Epithelial cell of umbilical artery (primary cell): ENCODE results near the gene LELP1. TPM values are rescaled to one million over a fixed set of nuclear protein-coding genes. Genes with fewer than 3 reads are reported as not detected.

ENCODE experiments used
- total RNA-seq: library from RNA; depleted of rRNA; stranded (reverse); fragments of >200 nt; gene quantifications from 2 replicates; pipeline ENCODE4 v1.2.3, GENCODE V29; 2014

The LELP1 gene
- total RNA-seq: not detected in 2 replicates

GRCh38 chr1:153203130-153203529, at the start of gene LELP1:
Gene LELP1 (plus strand): TSS chr1:153203430. CDS start chr1:153204708, 1,278 bp downstream.

GRCh38 chr1:153217212-153217611, 14.0 kb downstream of the LELP1 start, which contains the start of gene PRR9:
Gene PRR9 (plus strand): TSS chr1:153217584. CDS start chr1:153218145, 561 bp downstream.

Other genes starting within 250 kb of the LELP1 start
- gene SPRR4, start 232.8 kb upstream of the LELP1 start, total RNA-seq: not detected in 2 replicates
- not detected in 2 replicates for gene SPRR1A, start 219.3 kb upstream of the LELP1 start, total RNA-seq
- not detected in 2 replicates for gene SPRR3, start 201.7 kb upstream of the LELP1 start, total RNA-seq
- gene SPRR1B, start 172.2 kb upstream of the LELP1 start, total RNA-seq: not detected in 2 replicates
- not detected in 2 replicates for gene SPRR2D, start 162.3 kb upstream of the LELP1 start, total RNA-seq
- not detected in 2 replicates for gene SPRR2A, start 145.9 kb upstream of the LELP1 start, total RNA-seq
- not detected in 2 replicates for gene SPRR2B, start 131.8 kb upstream of the LELP1 start, total RNA-seq
- not detected in 2 replicates for gene SPRR2E, start 108.9 kb upstream of the LELP1 start, total RNA-seq
- not detected in 2 replicates for gene SPRR2F, start 89.9 kb upstream of the LELP1 start, total RNA-seq
- not detected in 2 replicates for gene SPRR2G, start 52.5 kb upstream of the LELP1 start, total RNA-seq
- gene PRR9, start 14.2 kb downstream of the LELP1 start, total RNA-seq: not detected in 2 replicates
- gene LORICRIN, start 56.3 kb downstream of the LELP1 start, total RNA-seq: not detected in 2 replicates
- not detected in 2 replicates for gene PGLYRP3, start 109.5 kb downstream of the LELP1 start, total RNA-seq
- not detected in 2 replicates for gene PGLYRP4, start 145.4 kb downstream of the LELP1 start, total RNA-seq
- gene S100A9, start 154.4 kb downstream of the LELP1 start, total RNA-seq: not detected in 2 replicates
- gene S100A12, start 172.2 kb downstream of the LELP1 start, total RNA-seq: not detected in 2 replicates
- gene S100A8, start 187.6 kb downstream of the LELP1 start, total RNA-seq: not detected in 2 replicates
- gene S100A7A, start 213.1 kb downstream of the LELP1 start, total RNA-seq: not detected in 2 replicates